Measurements from ENCODE around the gene ZNF280D.

DNA sequence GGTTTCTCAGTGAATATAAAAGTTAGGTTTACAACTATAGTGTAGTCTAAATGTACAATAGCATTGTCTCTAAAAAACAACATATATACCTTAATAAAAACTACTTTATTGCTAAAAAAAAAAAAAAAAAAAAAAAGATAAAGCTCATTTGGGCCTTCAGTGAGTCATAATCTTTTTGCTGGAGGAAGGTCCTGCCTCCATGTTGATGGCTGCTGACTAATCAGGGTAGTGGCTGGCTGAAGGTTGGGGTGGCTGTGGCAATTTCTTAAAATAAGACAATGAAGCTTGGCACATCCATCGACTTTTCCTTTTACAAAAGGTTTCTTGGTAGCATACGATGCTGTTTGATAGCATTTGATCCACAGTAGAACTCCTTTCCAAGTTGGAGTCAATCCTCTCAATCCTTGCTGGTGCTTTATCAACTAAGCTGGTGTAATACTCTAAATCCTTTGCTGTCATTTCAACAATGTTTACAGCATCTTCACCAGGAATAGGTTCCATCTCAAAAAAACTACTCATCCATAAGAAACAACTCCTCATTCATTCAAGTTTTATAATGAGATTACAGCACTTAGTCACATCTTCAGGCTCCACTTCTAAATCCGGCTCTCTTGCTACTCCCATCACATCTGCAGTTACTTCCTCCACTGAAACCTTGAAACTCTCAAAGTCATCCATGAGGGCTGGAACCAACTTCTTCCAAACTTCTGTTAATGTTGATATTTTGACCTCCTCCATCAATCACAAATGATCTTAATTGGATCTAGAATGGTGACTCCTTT, 13.3 kb downstream of the ZNF280D start:
- TF ChIP-seq, protein P1, sequence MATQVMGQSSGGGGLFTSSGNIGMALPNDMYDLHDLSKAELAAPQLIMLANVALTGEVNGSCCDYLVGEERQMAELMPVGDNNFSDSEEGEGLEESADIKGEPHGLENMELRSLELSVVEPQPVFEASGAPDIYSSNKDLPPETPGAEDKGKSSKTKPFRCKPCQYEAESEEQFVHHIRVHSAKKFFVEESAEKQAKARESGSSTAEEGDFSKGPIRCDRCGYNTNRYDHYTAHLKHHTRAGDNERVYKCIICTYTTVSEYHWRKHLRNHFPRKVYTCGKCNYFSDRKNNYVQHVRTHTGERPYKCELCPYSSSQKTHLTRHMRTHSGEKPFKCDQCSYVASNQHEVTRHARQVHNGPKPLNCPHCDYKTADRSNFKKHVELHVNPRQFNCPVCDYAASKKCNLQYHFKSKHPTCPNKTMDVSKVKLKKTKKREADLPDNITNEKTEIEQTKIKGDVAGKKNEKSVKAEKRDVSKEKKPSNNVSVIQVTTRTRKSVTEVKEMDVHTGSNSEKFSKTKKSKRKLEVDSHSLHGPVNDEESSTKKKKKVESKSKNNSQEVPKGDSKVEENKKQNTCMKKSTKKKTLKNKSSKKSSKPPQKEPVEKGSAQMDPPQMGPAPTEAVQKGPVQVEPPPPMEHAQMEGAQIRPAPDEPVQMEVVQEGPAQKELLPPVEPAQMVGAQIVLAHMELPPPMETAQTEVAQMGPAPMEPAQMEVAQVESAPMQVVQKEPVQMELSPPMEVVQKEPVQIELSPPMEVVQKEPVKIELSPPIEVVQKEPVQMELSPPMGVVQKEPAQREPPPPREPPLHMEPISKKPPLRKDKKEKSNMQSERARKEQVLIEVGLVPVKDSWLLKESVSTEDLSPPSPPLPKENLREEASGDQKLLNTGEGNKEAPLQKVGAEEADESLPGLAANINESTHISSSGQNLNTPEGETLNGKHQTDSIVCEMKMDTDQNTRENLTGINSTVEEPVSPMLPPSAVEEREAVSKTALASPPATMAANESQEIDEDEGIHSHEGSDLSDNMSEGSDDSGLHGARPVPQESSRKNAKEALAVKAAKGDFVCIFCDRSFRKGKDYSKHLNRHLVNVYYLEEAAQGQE (IDR thresholded peaks at IDR 0.05), result no peak
- TF ChIP-seq TP53 (CRISPR knock-in tag; IDR thresholded peaks at IDR 0.05) (no peak), JUN (IDR thresholded peaks at IDR 0.05) (no peak), KDM1A (IDR thresholded peaks at IDR 0.05; ENCODE audit: low read depth) (no peak), PHF8 (IDR thresholded peaks at IDR 0.05; ENCODE audit: borderline replicate concordance, low read depth) (no peak), CBX2 (IDR thresholded peaks at IDR 0.05; ENCODE audit: borderline replicate concordance, low read depth) (no peak), RFX5 (IDR thresholded peaks at IDR 0.05) (no peak)
- TF ChIP-seq, protein P2, sequence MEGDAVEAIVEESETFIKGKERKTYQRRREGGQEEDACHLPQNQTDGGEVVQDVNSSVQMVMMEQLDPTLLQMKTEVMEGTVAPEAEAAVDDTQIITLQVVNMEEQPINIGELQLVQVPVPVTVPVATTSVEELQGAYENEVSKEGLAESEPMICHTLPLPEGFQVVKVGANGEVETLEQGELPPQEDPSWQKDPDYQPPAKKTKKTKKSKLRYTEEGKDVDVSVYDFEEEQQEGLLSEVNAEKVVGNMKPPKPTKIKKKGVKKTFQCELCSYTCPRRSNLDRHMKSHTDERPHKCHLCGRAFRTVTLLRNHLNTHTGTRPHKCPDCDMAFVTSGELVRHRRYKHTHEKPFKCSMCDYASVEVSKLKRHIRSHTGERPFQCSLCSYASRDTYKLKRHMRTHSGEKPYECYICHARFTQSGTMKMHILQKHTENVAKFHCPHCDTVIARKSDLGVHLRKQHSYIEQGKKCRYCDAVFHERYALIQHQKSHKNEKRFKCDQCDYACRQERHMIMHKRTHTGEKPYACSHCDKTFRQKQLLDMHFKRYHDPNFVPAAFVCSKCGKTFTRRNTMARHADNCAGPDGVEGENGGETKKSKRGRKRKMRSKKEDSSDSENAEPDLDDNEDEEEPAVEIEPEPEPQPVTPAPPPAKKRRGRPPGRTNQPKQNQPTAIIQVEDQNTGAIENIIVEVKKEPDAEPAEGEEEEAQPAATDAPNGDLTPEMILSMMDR (IDR thresholded peaks at IDR 0.05), result no peak
- TF ChIP-seq, protein P3, sequence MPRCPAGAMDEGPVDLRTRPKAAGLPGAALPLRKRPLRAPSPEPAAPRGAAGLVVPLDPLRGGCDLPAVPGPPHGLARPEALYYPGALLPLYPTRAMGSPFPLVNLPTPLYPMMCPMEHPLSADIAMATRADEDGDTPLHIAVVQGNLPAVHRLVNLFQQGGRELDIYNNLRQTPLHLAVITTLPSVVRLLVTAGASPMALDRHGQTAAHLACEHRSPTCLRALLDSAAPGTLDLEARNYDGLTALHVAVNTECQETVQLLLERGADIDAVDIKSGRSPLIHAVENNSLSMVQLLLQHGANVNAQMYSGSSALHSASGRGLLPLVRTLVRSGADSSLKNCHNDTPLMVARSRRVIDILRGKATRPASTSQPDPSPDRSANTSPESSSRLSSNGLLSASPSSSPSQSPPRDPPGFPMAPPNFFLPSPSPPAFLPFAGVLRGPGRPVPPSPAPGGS (IDR thresholded peaks at IDR 0.05), result no peak
- TF ChIP-seq, protein P4, sequence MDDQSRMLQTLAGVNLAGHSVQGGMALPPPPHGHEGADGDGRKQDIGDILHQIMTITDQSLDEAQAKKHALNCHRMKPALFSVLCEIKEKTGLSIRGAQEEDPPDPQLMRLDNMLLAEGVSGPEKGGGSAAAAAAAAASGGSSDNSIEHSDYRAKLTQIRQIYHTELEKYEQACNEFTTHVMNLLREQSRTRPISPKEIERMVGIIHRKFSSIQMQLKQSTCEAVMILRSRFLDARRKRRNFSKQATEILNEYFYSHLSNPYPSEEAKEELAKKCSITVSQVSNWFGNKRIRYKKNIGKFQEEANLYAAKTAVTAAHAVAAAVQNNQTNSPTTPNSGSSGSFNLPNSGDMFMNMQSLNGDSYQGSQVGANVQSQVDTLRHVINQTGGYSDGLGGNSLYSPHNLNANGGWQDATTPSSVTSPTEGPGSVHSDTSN (IDR thresholded peaks at IDR 0.05), result no peak
